Stimulated activated CD4-positive, alpha-beta T cell treated with anti-CD3 and anti-CD28 coated beads, Interleukin-2, amount 100 ng/mL, for 4 hours (primary cell): ENCODE results near the gene LAPTM4A.

ENCODE experiments used
- DNase-seq: peaks from one replicate; pipeline ENCODE4 v3.0.0-alpha.2; 2020; ENCODE audit warnings: low read depth

Gene LAPTM4A

GRCh38 chr2:20019747-20020146 is 31.7 kb downstream of the LAPTM4A start:
- no peak for DNase-seq

- no peak for DNase-seq
Measured at GRCh38 chr2:20018601-20019152, 32.8 kb downstream of the LAPTM4A start.

- DNase-seq: no peak
Measured at GRCh38 chr2:20016346-20016745, 35.1 kb downstream of the LAPTM4A start.

DNA sequence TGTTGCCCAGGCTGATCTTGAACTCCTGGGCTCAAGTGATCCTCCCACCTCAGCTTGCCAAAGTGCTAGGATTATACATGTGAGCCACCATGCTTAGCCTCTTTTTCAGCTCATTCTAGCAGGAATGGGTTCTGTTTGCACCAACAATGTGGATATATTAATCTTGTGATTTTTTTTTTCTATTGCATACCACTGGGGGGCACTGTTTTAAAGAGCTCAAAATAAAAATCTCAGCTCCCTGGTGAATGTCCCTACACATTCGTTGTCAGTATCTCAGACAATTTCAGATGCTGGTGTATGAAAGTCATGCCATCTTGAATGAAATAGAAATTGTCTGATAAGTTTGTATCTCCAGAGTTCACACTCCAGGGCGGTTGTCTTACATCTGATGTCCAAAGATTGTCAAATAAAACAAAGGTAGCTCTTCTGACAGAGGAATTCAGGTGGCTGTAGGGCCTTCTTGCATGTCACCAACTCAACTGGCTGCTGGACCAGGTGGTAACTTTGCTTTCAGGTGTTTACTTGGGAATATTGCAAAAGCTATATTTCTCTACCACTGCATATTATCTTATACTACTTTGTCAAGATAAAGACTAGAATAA is 35.8 kb downstream of the LAPTM4A start:
- DNase-seq: no peak

GRCh38 chr2:20013126-20013849 is 38.1 kb downstream of the LAPTM4A start:
- DNase-seq: no peak

GRCh38 chr2:20012282-20013125 is 38.9 kb downstream of the LAPTM4A start, which contains the start of gene MATN3:
TSS of gene MATN3 (minus strand) at chr2:20012668. CDS start at chr2:20012631, 37 bp downstream.
- no peak for DNase-seq

GRCh38 chr2:20012032-20012281 is 39.5 kb downstream of the LAPTM4A start:
- DNase-seq: no peak

DNA sequence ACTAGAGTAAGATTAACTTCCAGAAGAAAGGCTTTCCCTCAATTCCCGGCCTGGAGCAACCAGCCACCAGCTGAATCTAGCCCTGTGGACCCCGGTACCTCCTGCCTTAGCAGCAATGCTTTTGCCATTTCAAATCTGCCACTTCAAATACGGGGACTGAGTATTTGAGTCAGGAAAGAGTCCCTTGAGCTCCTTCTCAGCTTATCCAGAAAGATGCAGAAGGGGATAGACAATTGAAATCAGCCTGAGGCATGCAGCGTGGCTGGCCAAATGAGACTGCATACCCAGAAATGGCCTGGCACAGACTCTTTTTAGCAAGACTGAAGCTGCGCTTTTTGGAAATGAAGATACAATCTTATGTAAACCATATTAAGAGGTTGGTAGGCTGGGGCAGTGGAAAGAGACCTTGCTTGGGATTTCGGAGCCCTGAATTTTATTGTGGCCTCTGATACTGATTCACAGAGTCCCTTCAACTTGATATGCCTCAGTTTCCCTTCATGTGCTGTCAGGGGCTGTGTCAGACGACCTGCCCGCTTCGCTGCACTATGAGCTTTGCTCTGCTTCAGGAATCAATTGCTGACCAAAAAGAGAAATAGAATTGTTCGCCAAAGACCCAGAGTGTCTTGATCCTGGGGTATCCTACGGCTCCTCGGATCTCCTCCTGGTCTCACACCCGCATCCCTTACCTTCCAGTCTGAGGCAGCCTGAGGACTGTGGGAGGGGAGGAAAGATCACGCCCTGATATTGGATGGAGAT is 40.0 kb downstream of the LAPTM4A start:
- no peak for DNase-seq

DNA sequence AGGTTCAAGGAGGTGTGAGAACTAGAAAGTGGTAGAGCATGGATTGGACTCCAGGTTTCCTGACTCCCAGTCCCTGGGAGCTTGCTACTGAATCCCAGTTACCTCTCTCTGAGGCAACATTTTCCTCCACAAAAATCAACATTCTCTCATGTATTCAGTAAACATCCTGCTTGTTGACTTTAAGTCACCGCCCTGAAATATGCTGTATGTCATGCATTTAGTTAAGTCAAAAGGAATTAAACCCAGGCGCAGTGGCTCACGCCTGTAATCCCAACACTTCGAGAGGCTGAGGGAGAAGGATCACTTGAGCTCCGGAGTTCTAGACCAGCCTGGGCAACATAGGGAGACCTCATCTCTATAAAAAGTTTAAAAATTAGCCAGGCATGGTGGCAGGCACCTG is 42.7 kb downstream of the LAPTM4A start:
- no peak for DNase-seq

- DNase-seq: no peak
Measured at GRCh38 chr2:20005891-20006470, 45.4 kb downstream of the LAPTM4A start.

DNA sequence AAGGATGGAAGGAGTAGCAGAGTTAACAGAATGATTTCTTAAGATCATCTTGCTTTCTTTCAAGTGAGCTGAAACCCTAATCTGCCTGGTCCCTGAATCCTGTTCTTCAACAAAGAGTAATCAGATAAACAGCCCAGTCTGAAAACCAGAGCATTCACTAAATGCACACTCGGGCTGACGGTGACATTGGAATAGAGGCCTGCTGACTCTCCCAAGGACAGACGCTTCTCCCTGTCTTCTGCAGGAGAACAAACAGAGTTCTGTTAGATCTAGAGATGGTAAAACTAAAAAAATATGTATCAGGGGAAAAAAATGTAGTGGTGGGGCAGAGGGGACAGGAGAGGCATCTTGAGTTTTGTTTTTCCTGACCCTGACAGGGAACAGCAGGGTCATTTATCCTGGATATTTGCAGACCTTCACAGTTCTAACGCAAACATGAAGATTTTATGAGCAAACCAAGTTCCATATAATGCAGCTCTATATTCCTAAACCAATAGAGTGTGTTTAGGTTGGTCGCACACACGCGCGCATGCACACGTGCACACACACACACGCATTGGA is 46.3 kb downstream of the LAPTM4A start:
- no peak for DNase-seq

- no peak for DNase-seq
Measured at GRCh38 chr2:20001361-20001863, 50.0 kb downstream of the LAPTM4A start.

DNA sequence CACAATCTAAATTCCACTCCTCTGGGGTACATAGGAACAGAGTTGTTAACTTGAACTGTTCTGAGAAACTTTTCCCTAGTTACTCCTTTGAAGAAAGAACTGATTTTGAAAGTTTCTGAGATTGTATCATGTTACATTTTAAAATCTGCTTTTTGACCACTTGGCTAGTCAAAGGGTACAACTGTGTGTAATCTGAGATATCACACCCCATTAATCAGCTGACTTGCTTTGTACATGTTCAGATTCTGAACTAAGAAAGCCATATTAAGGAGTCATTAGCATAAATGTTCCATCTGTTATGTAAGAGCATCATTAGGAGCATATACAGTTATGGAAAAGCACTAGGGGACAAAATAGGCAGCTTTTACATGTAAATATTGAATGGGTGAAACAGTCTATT is 57.7 kb downstream of the LAPTM4A start:
- DNase-seq: no peak

- DNase-seq: no peak
Measured at GRCh38 chr2:19991895-19992294, 59.5 kb downstream of the LAPTM4A start.

DNA sequence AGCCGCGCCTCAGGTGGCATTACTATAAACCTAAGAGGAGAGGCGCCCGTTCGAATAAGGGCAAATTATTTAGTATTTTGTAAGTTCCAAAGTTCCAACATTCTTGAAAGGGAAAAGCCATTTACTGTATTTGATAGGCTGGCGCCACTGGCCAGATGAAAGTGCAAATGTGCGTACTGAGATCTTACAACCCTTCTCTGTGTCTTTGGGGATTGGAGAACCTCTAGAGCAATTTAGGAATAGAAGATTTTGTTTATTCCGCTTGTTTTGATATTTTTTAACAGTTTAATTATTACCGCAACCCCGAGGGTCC is 61.1 kb downstream of the LAPTM4A start:
- DNase-seq: no peak

GRCh38 chr2:19989667-19990415 is 61.6 kb downstream of the LAPTM4A start, which contains the start of gene WDR35:
TSS of gene WDR35 (minus strand) at chr2:19990105. CDS start at chr2:19990015, 90 bp downstream.
- DNase-seq: peak; percentile 86

DNA sequence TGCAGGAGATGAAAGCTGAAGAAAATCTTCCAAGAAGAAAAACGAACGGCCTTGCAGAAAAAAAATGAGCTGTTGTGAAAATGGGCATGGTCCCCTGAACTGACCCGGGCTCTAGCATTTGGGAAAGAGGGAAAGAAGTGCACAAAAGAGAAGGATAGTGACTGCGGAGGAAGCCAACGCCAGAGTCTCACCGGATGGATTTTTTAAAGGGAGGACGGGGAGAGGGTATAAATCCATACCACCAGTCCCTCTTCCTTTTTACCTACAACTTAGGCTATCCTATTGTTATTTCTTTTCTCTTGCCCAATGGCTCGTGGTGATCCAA is 62.1 kb downstream of the LAPTM4A start:
- DNase-seq: no peak

DNA sequence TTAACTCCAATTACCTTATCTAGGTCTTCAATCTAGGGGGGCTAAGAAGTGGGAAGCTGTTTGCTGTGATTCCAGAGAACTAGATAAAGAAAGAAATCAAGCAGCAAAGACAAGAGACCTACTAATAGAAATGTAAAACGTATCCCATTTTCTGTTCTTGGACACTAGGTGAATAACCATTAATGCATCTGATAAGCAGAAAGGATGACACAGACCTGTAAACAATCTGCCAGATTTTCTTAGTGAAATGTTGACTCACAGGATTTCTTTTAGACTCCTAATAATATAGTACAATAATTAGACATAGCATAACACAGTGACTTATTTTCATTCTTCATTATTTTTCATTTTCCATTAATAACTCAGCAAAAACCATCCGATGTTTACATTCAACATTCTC is 62.8 kb downstream of the LAPTM4A start:
- no peak for DNase-seq

DNA sequence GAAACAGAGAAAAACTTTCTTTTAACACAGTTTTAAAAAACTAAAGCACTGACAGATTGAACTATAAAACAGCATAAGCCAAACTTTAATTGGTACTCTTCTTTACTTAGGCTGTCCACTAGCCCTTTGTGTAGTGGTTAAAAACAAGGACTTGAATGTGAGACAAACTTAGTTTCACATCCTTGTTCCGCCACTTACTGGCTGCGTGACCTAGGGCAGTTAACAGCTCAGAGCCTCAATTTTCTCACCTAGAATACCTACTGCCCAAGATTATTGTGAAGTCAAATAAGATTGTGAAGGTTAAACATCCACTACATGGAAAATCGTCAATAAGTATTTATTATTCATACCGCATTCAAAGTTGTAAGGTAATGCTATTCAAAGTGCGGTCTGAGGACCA is 63.5 kb downstream of the LAPTM4A start:
- no peak for DNase-seq
